HepG2 (cell line): ENCODE data around the gene SAMD4B. TPM values are rescaled to one million over a fixed set of nuclear protein-coding genes. Genes with fewer than 3 reads are reported as not detected.

ENCODE experiments used
- ATAC-seq: fragments of 200-7000 bp; cut with Tn5 transposase; 3 replicates; pipeline ENCODE4 v1.9.1; 2020; ENCODE audit warnings: mild to moderate bottlenecking, moderate library complexity
- BruUV-seq: library from RNA; stranded (reverse); fragments of 400-500 nt; replicated peaks from 2 replicates; lab custom pipeline; 2021; lab: Mats Ljungman, UMichigan
- CTCF ChIA-PET: fragments of 300-600 bp; formaldehyde crosslinking; extraction: SDS; loops from one replicate; lab custom pipeline; 2021; ENCODE audit warnings: low total read pairs, inconsistent platforms, low intra/inter-chr PET ratio; lab: Yijun Ruan, JAX
- POLR2A ChIA-PET: fragments of 350-600 bp; sonication (Branson Sonifier 250); formaldehyde crosslinking; loops from one replicate; lab custom pipeline; 2020; ENCODE audit warnings: antibody characterized with exemption, inconsistent platforms; lab: Yijun Ruan, JAX
- DNase-seq: peaks from one replicate; pipeline ENCODE4 v3.0.0-alpha.2; 2015; ENCODE audit warnings: low spot score
- FAIRE-seq: peaks from 3 replicates; lab custom pipeline; 2011; peaks lifted over from hg19 to GRCh38; lab: Jason Lieb, UNC
- H2AFZ ChIP-seq: one replicate; pipeline ENCODE4 v1.6.1; 2011; ENCODE audit warnings: low read length, inconsistent platforms
- H3K27ac ChIP-seq: fragments of 300-600 bp; 3 replicates; pipeline ENCODE4 v1.8.0; 2011; ENCODE audit warnings: mixed run types, mild to moderate bottlenecking, mixed read lengths, low read length, inconsistent platforms; ENCODE audit not compliant: insufficient read depth; ENCODE audit errors: extremely low read length
- H3K27me3 ChIP-seq, 2 experiments: fragments of 200-600 bp in 1 of 2; 2 replicates in 1 of 2; 3 replicates in 1 of 2; pipeline versions ENCODE4 v1.6.0 to v1.8.0; 2011; ENCODE audit warnings: low read length in 2 of 2, mild to moderate bottlenecking in 2 of 2, moderate library complexity in 2 of 2, inconsistent platforms in 1 of 2; ENCODE audit not compliant: insufficient read depth in 2 of 2, control insufficient read depth in 1 of 2
- H3K36me3 ChIP-seq, 2 experiments: fragments of 200-600 bp in 1 of 2; replicated peaks in 1 of 2; 2 replicates in 1 of 2; 3 replicates in 1 of 2; pipeline versions ENCODE4 v1.5.1 to v1.8.0; 2011; ENCODE audit warnings: low read length in 2 of 2, inconsistent platforms in 1 of 2; ENCODE audit not compliant: insufficient read depth in 2 of 2, control insufficient read depth in 1 of 2
- H3K4me1 ChIP-seq: 2 replicates; pipeline ENCODE4 v1.5.1; 2012; ENCODE audit warnings: low read length, inconsistent platforms; ENCODE audit not compliant: insufficient read depth
- H3K4me2 ChIP-seq: 2 replicates; pipeline ENCODE4 v1.6.0; 2011; ENCODE audit warnings: low read depth, low read length, inconsistent platforms
- H3K4me3 ChIP-seq, 3 experiments: fragments of 200-600 bp in 1 of 3; sonication (generic), shearing (Covaris generic) in 1 of 3; replicated peaks in 1 of 3; 2 replicates each; pipeline ENCODE4 v1.5.1; 2011 to 2016; ENCODE audit warnings: low read length in 3 of 3, inconsistent platforms in 2 of 3, low read depth in 2 of 3, mild to moderate bottlenecking in 2 of 3, control low read depth in 1 of 3, mixed read lengths in 1 of 3; ENCODE audit not compliant: insufficient read depth in 1 of 3
- H3K79me2 ChIP-seq: one replicate; pipeline ENCODE4 v1.6.1; 2011; ENCODE audit warnings: low read length, inconsistent platforms; ENCODE audit not compliant: insufficient read depth
- H3K9ac ChIP-seq: 2 replicates; pipeline ENCODE4 v1.6.0; 2011; ENCODE audit warnings: mild to moderate bottlenecking, low read depth, low read length, inconsistent platforms; ENCODE audit not compliant: insufficient read depth
- H3K9me3 ChIP-seq: 2 replicates; pipeline ENCODE4 v1.5.1; 2012; ENCODE audit warnings: mild to moderate bottlenecking, low read length
- H4K20me1 ChIP-seq: 2 replicates; pipeline ENCODE4 v1.6.0; 2011; ENCODE audit warnings: inconsistent platforms, mild to moderate bottlenecking, low read length, moderate library complexity; ENCODE audit not compliant: insufficient read depth
- HOXD1 ChIP-seq: sonication (generic); formaldehyde crosslinking; IDR thresholded peaks from 2 replicates; pipeline ENCODE4 v1.5.0; 2020; ENCODE audit warnings: missing genetic modification reagents
- JUND ChIP-seq: sonication (generic); formaldehyde crosslinking; IDR thresholded peaks from 2 replicates; pipeline ENCODE4 v1.8.0; 2022; ENCODE audit warnings: mild to moderate bottlenecking, missing genetic modification reagents
- MAX ChIP-seq: IDR thresholded peaks from 2 replicates; pipeline ENCODE4 v1.6.1; 2012; ENCODE audit warnings: inconsistent platforms
- PRPF4 ChIP-seq: fragments of 200-400 bp; formaldehyde crosslinking; IDR thresholded peaks from 2 replicates; pipeline ENCODE4 v1.6.1; 2016; ENCODE audit warnings: low read length, low read depth; ENCODE audit not compliant: poor library complexity, severe bottlenecking
- TRIM22 ChIP-seq: fragments of 450-650 bp; IDR thresholded peaks from 2 replicates; pipeline ENCODE4 v1.6.1; 2017
- XRCC5 ChIP-seq: fragments of 200-400 bp; formaldehyde crosslinking; optimal IDR thresholded peaks from 2 replicates; pipeline ENCODE3; 2017; ENCODE audit warnings: mild to moderate bottlenecking, low read length
- ZBTB33 ChIP-seq: sonication (generic); formaldehyde crosslinking; IDR thresholded peaks from 2 replicates; pipeline ENCODE4 v1.4.0; 2020; ENCODE audit warnings: missing genetic modification reagents
- ZFP36L1 ChIP-seq: sonication (generic); formaldehyde crosslinking; IDR thresholded peaks from 2 replicates; pipeline ENCODE4 v1.8.0; 2022; ENCODE audit warnings: mild to moderate bottlenecking, missing genetic modification reagents, moderate library complexity
- ZNF260 ChIP-seq: sonication (generic); formaldehyde crosslinking; IDR thresholded peaks from 2 replicates; pipeline ENCODE4 v1.4.0; 2020; ENCODE audit warnings: missing genetic modification reagents, low read depth, mild to moderate bottlenecking, borderline replicate concordance
- ZNF570 ChIP-seq: sonication (generic); formaldehyde crosslinking; IDR thresholded peaks from 2 replicates; pipeline ENCODE4 v1.4.0; 2020; ENCODE audit warnings: mild to moderate bottlenecking, missing genetic modification reagents, borderline replicate concordance
- ZNF816 ChIP-seq: sonication (generic); formaldehyde crosslinking; IDR thresholded peaks from 2 replicates; pipeline ENCODE4 v1.8.0; 2022; ENCODE audit warnings: missing genetic modification reagents, mild to moderate bottlenecking, borderline replicate concordance
- ZSCAN20 ChIP-seq: sonication (generic); formaldehyde crosslinking; IDR thresholded peaks from 2 replicates; pipeline ENCODE4 v1.4.0; 2020; ENCODE audit warnings: missing genetic modification reagents, mild to moderate bottlenecking, borderline replicate concordance
- WGBS: methylation state at CpG from one replicate; pipeline ENCODE4 v1.1.6; 2017; ENCODE audit warnings: low lambda C conversion rate; 5-methylcytosine and 5-hydroxymethylcytosine counted together
- in situ Hi-C: cut with HindIII; loops from 2 replicates; pipeline ENCODE4 v1.10.0; 2017; ENCODE audit warnings: low pct_unique_long_range_greater_than_20kb; ENCODE audit not compliant: extremely low pct_ligation_motif_present
- intact Hi-C: fragments of 100-400 bp; cut with micrococcal nuclease; formaldehyde crosslinking; loops from one replicate; pipeline ENCODE4 v1.10.0; 2022; ENCODE audit not compliant: unreplicated experiment
- polyA plus RNA-seq, 8 experiments: library from polyadenylated mRNA; depleted of rRNA in 3 of 8; stranded (reverse) in 7 of 8; unstranded in 1 of 8; fragments of >200 nt; fragmentation: Illumina TruSeq in 4 of 8; extraction: Trizol in 4 of 8; gene quantifications; 2 replicates each; pipeline versions ENCODE4 v1.2.1 to v1.2.3, GENCODE V29; 2011 to 2016; ENCODE audit warnings: low read depth in 4 of 8, missing spikeins in 1 of 8, mixed read lengths in 1 of 8; ENCODE audit not compliant: insufficient read depth in 1 of 8
- total RNA-seq, 5 experiments: library from RNA; depleted of rRNA; stranded (reverse); fragments of >200 nt; fragmentation: Illumina TruSeq; extraction: Trizol; gene quantifications; 2 replicates each; pipeline ENCODE4 v1.2.3, GENCODE V29; 2016; ENCODE audit warnings: low read depth in 1 of 5
- TF ChIP-seq, protein P1 (sequence below): sonication (generic); formaldehyde crosslinking; IDR thresholded peaks from 2 replicates; pipeline ENCODE4 v1.8.0; 2022; ENCODE audit warnings: missing genetic modification reagents, mild to moderate bottlenecking, borderline replicate concordance
- TF ChIP-seq, protein P2 (sequence below): sonication (generic); formaldehyde crosslinking; IDR thresholded peaks from 2 replicates; pipeline ENCODE4 v1.9.0; 2021; ENCODE audit warnings: missing genetic modification reagents, borderline replicate concordance
- TF ChIP-seq, protein P3 (sequence below): sonication (generic); formaldehyde crosslinking; IDR thresholded peaks from 2 replicates; pipeline ENCODE4 v1.5.0; 2020; ENCODE audit warnings: missing genetic modification reagents, mild to moderate bottlenecking, borderline replicate concordance

SAMD4B gene
- total and polyA plus RNA-seq, 2 of the 13 experiments (the other 11 are each of a cell fraction or from before 2014, with no cell fraction given), result 26.0 to 31.8 TPM

- TF ChIP-seq TRIM22 (no peak), ZBTB33 (CRISPR knock-in tag) (no peak), HOXD1 (CRISPR knock-in tag) (no peak), PRPF4 (no peak)
- TF ChIP-seq, protein P1, sequence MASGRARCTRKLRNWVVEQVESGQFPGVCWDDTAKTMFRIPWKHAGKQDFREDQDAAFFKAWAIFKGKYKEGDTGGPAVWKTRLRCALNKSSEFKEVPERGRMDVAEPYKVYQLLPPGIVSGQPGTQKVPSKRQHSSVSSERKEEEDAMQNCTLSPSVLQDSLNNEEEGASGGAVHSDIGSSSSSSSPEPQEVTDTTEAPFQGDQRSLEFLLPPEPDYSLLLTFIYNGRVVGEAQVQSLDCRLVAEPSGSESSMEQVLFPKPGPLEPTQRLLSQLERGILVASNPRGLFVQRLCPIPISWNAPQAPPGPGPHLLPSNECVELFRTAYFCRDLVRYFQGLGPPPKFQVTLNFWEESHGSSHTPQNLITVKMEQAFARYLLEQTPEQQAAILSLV (CRISPR knock-in tag), result no peak
- TF ChIP-seq, all 625 proteins: peak for 0
These were observed 7.9 kb downstream of the SAMD4B start (continued) for GRCh38 chr19:39350156-39350555.

DNA sequence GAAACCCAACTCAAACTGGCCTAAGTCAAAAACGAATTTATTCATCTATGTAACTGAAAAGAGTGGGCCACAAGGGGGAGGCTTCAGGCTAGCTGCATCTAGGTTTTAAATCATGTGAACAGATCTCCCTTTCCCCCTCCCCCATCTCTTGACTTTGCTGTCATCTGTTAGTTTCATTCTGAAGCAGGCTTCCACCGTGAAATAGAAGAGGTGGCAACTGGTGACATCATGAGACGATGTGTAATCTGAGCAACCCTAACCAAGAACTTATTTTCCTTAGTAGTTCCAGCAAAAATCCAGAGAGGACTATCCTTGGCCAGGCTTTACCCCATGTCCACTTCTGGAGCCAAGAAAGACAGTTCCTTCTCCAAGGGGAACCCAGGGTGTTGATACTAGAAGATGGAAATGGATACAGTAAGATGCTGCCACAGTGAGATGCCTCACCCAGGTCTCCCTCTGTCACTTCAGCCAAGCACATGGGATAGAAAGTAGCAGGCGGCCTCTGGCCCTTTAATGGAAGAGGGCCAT lies 9.4 kb downstream of the SAMD4B start:
- POLR2A ChIA-PET, result no interaction called here
- in situ Hi-C loops, result no loop called here
- no peaks in the 10 kb centered on the region for H3K27me3 ChIP-seq
- H3K4me2 ChIP-seq, result no peak overlapping the region
- 87% methylated on average over 4 of the region's 4 CpGs for WGBS
- H4K20me1 ChIP-seq, result no peaks in the 10 kb centered on the region; the same call in 1 of the 2 replicates
- H3K36me3 ChIP-seq, result peaks cover 11 to 56% of the 10 kb centered on the region in 2 experiments; a peak in 4 of 5 replicates
- no TSS peak for BruUV-seq
- intact Hi-C loops, result no loop called here
- no peak for ATAC-seq
- H3K4me1 ChIP-seq, result no peaks in the 10 kb centered on the region
- CTCF ChIA-PET, result no interaction called here
- no peak overlapping the region for H2AFZ ChIP-seq
- H3K9me3 ChIP-seq, result no peaks in the 10 kb centered on the region
- no peak overlapping the region for H3K27ac ChIP-seq
- peaks cover 4% of the 10 kb centered on the region for H3K79me2 ChIP-seq
- no peak for DNase-seq
- no peak overlapping the region for H3K4me3 ChIP-seq
- H3K9ac ChIP-seq, result no peak overlapping the region
- FAIRE-seq, result no peak
- TF ChIP-seq ZNF816 (CRISPR knock-in tag), result no peak
- no peak for TF ChIP-seq ZNF570 (CRISPR knock-in tag)
- TF ChIP-seq MAX, result no peak
- TF ChIP-seq, protein P2, sequence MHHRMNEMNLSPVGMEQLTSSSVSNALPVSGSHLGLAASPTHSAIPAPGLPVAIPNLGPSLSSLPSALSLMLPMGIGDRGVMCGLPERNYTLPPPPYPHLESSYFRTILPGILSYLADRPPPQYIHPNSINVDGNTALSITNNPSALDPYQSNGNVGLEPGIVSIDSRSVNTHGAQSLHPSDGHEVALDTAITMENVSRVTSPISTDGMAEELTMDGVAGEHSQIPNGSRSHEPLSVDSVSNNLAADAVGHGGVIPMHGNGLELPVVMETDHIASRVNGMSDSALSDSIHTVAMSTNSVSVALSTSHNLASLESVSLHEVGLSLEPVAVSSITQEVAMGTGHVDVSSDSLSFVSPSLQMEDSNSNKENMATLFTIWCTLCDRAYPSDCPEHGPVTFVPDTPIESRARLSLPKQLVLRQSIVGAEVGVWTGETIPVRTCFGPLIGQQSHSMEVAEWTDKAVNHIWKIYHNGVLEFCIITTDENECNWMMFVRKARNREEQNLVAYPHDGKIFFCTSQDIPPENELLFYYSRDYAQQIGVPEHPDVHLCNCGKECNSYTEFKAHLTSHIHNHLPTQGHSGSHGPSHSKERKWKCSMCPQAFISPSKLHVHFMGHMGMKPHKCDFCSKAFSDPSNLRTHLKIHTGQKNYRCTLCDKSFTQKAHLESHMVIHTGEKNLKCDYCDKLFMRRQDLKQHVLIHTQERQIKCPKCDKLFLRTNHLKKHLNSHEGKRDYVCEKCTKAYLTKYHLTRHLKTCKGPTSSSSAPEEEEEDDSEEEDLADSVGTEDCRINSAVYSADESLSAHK, result no peak
- TF ChIP-seq XRCC5, result no peak
- no peak for TF ChIP-seq ZSCAN20 (CRISPR knock-in tag)
- no peak for TF ChIP-seq ZFP36L1 (CRISPR knock-in tag)
- no peak for TF ChIP-seq JUND (CRISPR knock-in tag)
- TF ChIP-seq, protein P3, sequence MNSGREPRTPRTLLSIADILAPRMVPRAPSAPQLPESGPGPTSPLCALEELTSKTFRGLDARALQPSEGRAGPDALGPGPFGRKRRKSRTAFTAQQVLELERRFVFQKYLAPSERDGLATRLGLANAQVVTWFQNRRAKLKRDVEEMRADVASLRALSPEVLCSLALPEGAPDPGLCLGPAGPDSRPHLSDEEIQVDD (CRISPR knock-in tag), result no peak
- TF ChIP-seq ZNF260, result no peak
